ENCODE data around the gene ADM2.
A peak's percentile ranks its signal among the peaks of the same experiment; 100 is the strongest.
"Not testable (repeated sequence)": the region's sequence is repeated elsewhere in the genome, so short reads cannot be mapped to it uniquely, and the experiment has no call there.

The ADM2 gene

GRCh38 chr22:50506611-50507420, 25.5 kb downstream of the ADM2 start:
- DNase-seq (ENCODE audit: low read depth): no peak

- peak; percentile 85 for DNase-seq (ENCODE audit: low read depth)
Observed at GRCh38 chr22:50507421-50507990, 26.2 kb downstream of the ADM2 start, which contains the start of gene LMF2. Gene LMF2, minus strand, starts transcription at chr22:50507702. Its CDS starts 27 bp downstream, at chr22:50507675.

- DNase-seq (ENCODE audit: low read depth): peak; percentile 97
Observed at GRCh38 chr22:50507991-50508884, 26.9 kb downstream of the ADM2 start, which contains the start of gene NCAPH2. Gene NCAPH2, plus strand, starts transcription at chr22:50508224. Its CDS starts 114 bp downstream, at chr22:50508338.

- DNase-seq (ENCODE audit: low read depth): no peak
Observed at GRCh38 chr22:50508897-50509296, 27.6 kb downstream of the ADM2 start.

GRCh38 chr22:50513175-50513574, 31.8 kb downstream of the ADM2 start:
- DNase-seq (ENCODE audit: low read depth): no peak

- DNase-seq (ENCODE audit: low read depth): no peak
Observed at GRCh38 chr22:50516068-50516467, 34.7 kb downstream of the ADM2 start.

- DNase-seq (ENCODE audit: low read depth): no peak
Observed at GRCh38 chr22:50516891-50517290, 35.5 kb downstream of the ADM2 start.

- DNase-seq (ENCODE audit: low read depth): no peak
Observed at GRCh38 chr22:50517495-50518260, 36.3 kb downstream of the ADM2 start.

- DNase-seq (ENCODE audit: low read depth): no peak
Observed at GRCh38 chr22:50518606-50519005, 37.3 kb downstream of the ADM2 start.

GRCh38 chr22:50519151-50519550, 37.8 kb downstream of the ADM2 start:
- no peak for DNase-seq (ENCODE audit: low read depth)

GRCh38 chr22:50520184-50520583, 38.8 kb downstream of the ADM2 start:
- DNase-seq (ENCODE audit: low read depth): not testable (repeated sequence)

GRCh38 chr22:50520826-50521453, 39.6 kb downstream of the ADM2 start:
- no peak for DNase-seq (ENCODE audit: low read depth)

GRCh38 chr22:50521710-50522109, 40.4 kb downstream of the ADM2 start:
- no peak for DNase-seq (ENCODE audit: low read depth)

GRCh38 chr22:50522208-50522805, 41.0 kb downstream of the ADM2 start:
- DNase-seq (ENCODE audit: low read depth): no peak

GRCh38 chr22:50522806-50523438, 41.6 kb downstream of the ADM2 start:
- no peak for DNase-seq (ENCODE audit: low read depth)

GRCh38 chr22:50523458-50523805, 42.1 kb downstream of the ADM2 start:
- DNase-seq (ENCODE audit: low read depth): no peak

GRCh38 chr22:50523806-50524675, 42.7 kb downstream of the ADM2 start:
- DNase-seq (ENCODE audit: low read depth): no peak

- no peak for DNase-seq (ENCODE audit: low read depth)
Observed at GRCh38 chr22:50524676-50525103, 43.3 kb downstream of the ADM2 start.

GRCh38 chr22:50525104-50525857, 43.9 kb downstream of the ADM2 start, which contains the start of gene SCO2:
Gene SCO2, minus strand, starts transcription at chr22:50525598. Its CDS starts 1,187 bp downstream, at chr22:50524411.
- DNase-seq (ENCODE audit: low read depth): peak; percentile 96
